Neuronal stem cell (in vitro differentiated cells): ENCODE measurements around the gene SLC26A8.

ENCODE experiments used
- DNase-seq: peaks from one replicate; pipeline ENCODE4 v3.0.0-alpha.2; 2013; ENCODE audit warnings: low spot score
- H2AFZ ChIP-seq: one replicate; pipeline ENCODE4 v1.6.1; 2013; ENCODE audit warnings: mild to moderate bottlenecking, low read length, inconsistent platforms
- H2AK5ac ChIP-seq: 2 replicates; pipeline ENCODE4 v1.6.1; 2013; ENCODE audit warnings: low read depth, mild to moderate bottlenecking, inconsistent platforms, low read length, moderate library complexity, mixed read lengths
- H2BK120ac ChIP-seq: 2 replicates; pipeline ENCODE4 v1.6.1; 2013; ENCODE audit warnings: low read depth, mild to moderate bottlenecking, inconsistent platforms, low read length, moderate library complexity, mixed read lengths
- H2BK12ac ChIP-seq: one replicate; pipeline ENCODE4 v1.6.1; 2013; ENCODE audit warnings: low read length, inconsistent platforms
- H2BK15ac ChIP-seq: 2 replicates; pipeline ENCODE4 v1.6.1; 2013; ENCODE audit warnings: mild to moderate bottlenecking, low read length, inconsistent platforms, mixed read lengths
- H2BK5ac ChIP-seq: one replicate; pipeline ENCODE4 v1.6.1; 2013; ENCODE audit warnings: inconsistent platforms, mild to moderate bottlenecking, low read length, moderate library complexity
- H3K14ac ChIP-seq: one replicate; pipeline ENCODE4 v1.6.1; 2013; ENCODE audit warnings: low read length, inconsistent platforms
- H3K18ac ChIP-seq: 2 replicates; pipeline ENCODE4 v1.6.1; 2013; ENCODE audit warnings: low read length, inconsistent platforms
- H3K23ac ChIP-seq: 2 replicates; pipeline ENCODE4 v1.6.1; 2013; ENCODE audit warnings: low read depth, mild to moderate bottlenecking, mixed read lengths, low read length, inconsistent platforms; ENCODE audit not compliant: poor library complexity
- H3K27ac ChIP-seq: replicated peaks from 3 replicates; pipeline ENCODE4 v1.5.1; 2013; ENCODE audit warnings: low read length, inconsistent platforms
- H3K27me3 ChIP-seq, 3 experiments: 2 replicates each; pipeline ENCODE4 v1.6.1; 2013; ENCODE audit warnings: low read length in 3 of 3, mild to moderate bottlenecking in 2 of 3, inconsistent platforms in 1 of 3, low read depth in 1 of 3, mixed read lengths in 1 of 3, moderate library complexity in 1 of 3; ENCODE audit not compliant: control insufficient read depth in 3 of 3, insufficient read depth in 3 of 3
- H3K36me3 ChIP-seq, 2 donors: replicated peaks in 1 of 2; 2 replicates each; pipeline ENCODE4 v1.6.1; 2013; ENCODE audit warnings: low read length in 2 of 2; ENCODE audit not compliant: control insufficient read depth in 2 of 2, insufficient read depth in 2 of 2
- H3K4ac ChIP-seq: 2 replicates; pipeline ENCODE4 v1.6.1; 2013; ENCODE audit warnings: inconsistent platforms, mild to moderate bottlenecking, low read length, moderate library complexity
- H3K4me1 ChIP-seq, 2 donors: 1 replicate in 1 of 2; 2 replicates in 1 of 2; pipeline ENCODE4 v1.6.1; 2013; ENCODE audit warnings: low read length in 2 of 2, low read depth in 1 of 2; ENCODE audit not compliant: control insufficient read depth in 2 of 2, insufficient read depth in 1 of 2
- H3K4me2 ChIP-seq: one replicate; pipeline ENCODE4 v1.6.1; 2013; ENCODE audit warnings: mild to moderate bottlenecking, low read length, inconsistent platforms; ENCODE audit not compliant: insufficient read depth, poor library complexity, severe bottlenecking
- H3K4me3 ChIP-seq, 2 donors: 2 replicates each; pipeline ENCODE4 v1.5.1; 2013; ENCODE audit warnings: low read length in 2 of 2, mild to moderate bottlenecking in 2 of 2, inconsistent platforms in 1 of 2, moderate library complexity in 1 of 2
- H3K79me1 ChIP-seq: one replicate; pipeline ENCODE4 v1.6.1; 2013; ENCODE audit warnings: low read depth, mild to moderate bottlenecking, inconsistent platforms, low read length, moderate library complexity
- H3K9ac ChIP-seq: one replicate; pipeline ENCODE4 v1.6.1; 2013; ENCODE audit warnings: mild to moderate bottlenecking, low read depth, low read length, inconsistent platforms; ENCODE audit not compliant: poor library complexity
- H3K9me3 ChIP-seq, 2 donors: replicated peaks in 1 of 2; 2 replicates each; pipeline versions ENCODE3 to v1.6.1; 2013; ENCODE audit warnings: low read length in 2 of 2, mild to moderate bottlenecking in 2 of 2, inconsistent platforms in 1 of 2, low read depth in 1 of 2, mixed read lengths in 1 of 2, moderate library complexity in 1 of 2; ENCODE audit not compliant: control insufficient read depth in 2 of 2, insufficient read depth in 1 of 2
- H4K8ac ChIP-seq: one replicate; pipeline ENCODE4 v1.6.1; 2013; ENCODE audit warnings: low read depth, mild to moderate bottlenecking, inconsistent platforms, low read length, moderate library complexity
- H4K91ac ChIP-seq: one replicate; pipeline ENCODE4 v1.6.1; 2013; ENCODE audit warnings: low read length, low read depth, mild to moderate bottlenecking, inconsistent platforms; ENCODE audit not compliant: poor library complexity
- WGBS, 2 donors: extraction: QIAGEN DNeasy Blood & Tissue Kit; methylation state at CpG; one replicate each; pipeline ENCODE4 v1.1.7; 2013; ENCODE audit warnings: missing lambda C conversion rate in 2 of 2, mixed read lengths in 1 of 2; ENCODE audit not compliant: insufficient read length in 2 of 2, insufficient replicate concordance in 1 of 2; ENCODE audit errors: extremely low coverage in 2 of 2; 5-methylcytosine and 5-hydroxymethylcytosine counted together

SLC26A8 gene

DNA sequence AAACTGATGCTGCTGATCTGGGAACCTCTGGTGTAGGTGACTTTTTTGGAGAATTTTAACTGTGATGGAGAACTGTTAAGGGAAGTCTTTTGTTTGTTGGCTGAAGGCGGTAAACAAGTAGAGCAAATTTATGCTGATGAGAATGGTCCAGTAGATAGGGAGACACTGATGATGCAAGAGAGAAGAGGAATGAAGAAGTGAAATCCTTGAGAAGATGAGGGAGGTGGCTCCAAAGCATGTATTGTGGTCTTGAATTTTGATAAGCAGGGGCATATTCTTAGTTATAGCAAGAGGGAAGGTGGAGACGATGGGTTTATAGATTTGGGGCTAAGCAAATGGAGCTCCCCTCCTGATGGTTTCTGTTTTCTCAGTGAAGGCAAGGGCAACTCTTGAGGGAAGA is 25.1 kb upstream of the SLC26A8 start:
- Histone ChIP-seq H3K23ac (no peak overlapping the region), H2BK5ac (no peak overlapping the region)

DNA sequence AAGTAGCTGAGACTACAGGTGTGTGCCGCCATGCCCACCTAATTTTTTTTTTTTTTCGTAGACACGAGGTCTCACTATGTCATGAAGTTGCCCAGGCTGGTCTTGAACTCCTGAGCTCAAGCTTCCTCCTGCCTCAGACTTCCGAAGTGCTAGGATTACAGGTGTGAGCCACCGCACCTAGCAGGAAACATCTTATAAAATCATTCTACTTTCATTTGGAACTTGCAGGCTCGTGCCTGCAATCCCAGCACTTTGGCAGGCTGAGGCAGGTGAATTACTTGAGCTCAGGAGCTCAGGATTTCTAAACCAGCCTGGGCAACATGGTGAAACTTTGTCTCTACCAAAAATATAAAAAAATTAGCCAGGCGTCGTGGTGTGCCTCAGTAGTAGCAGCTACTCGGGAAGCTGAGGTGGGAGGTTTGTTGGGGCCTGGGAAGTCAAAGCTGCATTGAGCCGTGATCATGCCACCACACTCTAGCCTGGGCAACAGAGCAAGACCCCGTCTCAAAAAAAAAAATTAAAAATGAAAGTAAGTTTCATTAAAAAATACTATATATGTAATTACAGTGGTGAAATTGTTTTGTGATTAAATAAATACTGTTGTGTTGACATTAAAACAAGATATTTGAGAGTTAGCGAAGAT is 18.3 kb upstream of the SLC26A8 start:
- Histone ChIP-seq H3K4me2 (no peak overlapping the region), H2AFZ (no peak overlapping the region), H3K14ac (no peak overlapping the region), H3K23ac (no peak overlapping the region), H3K36me3 (no peaks in the 10 kb centered on the region), H3K4me1 (no peaks in the 10 kb centered on the region), H4K91ac (no peak overlapping the region), H2AK5ac (no peak overlapping the region), H3K27me3 (no peaks in the 10 kb centered on the region), H3K27ac (no peak overlapping the region), H3K18ac (no peak overlapping the region), H3K79me1 (no peaks in the 10 kb centered on the region), H3K9ac (no peak overlapping the region), H3K4ac (no peak overlapping the region), H2BK15ac (no peak overlapping the region), H3K4me3 (no peak overlapping the region), H2BK5ac (no peak overlapping the region), H2BK120ac (no peak overlapping the region), H3K9me3 (no peaks in the 10 kb centered on the region), H4K8ac (no peak overlapping the region), H2BK12ac (no peak overlapping the region)
- no CpG with 5 or more reads among the region's 12 CpGs for WGBS, 2 donors
- no peak for DNase-seq

More for the DNA sequence above, 25.1 kb upstream of the SLC26A8 start:
- Histone ChIP-seq H3K9me3 (no peaks in the 10 kb centered on the region), H3K79me1 (no peaks in the 10 kb centered on the region), H2BK120ac (no peak overlapping the region), H3K4me1 (no peaks in the 10 kb centered on the region), H4K91ac (no peak overlapping the region), H3K27ac (no peak overlapping the region), H2AK5ac (no peak overlapping the region), H4K8ac (no peak overlapping the region), H2BK12ac (no peak overlapping the region), H2BK15ac (no peak overlapping the region), H3K14ac (no peak overlapping the region), H2AFZ (no peak overlapping the region), H3K4me2 (no peak overlapping the region), H3K9ac (no peak overlapping the region), H3K18ac (no peak overlapping the region), H3K4me3 (no peak overlapping the region), H3K36me3 (peaks cover 1 to 19% of the 10 kb centered on the region in 2 donors), H3K27me3 (no peaks in the 10 kb centered on the region), H3K4ac (no peak overlapping the region)
- WGBS, 2 donors = no CpG with 5 or more reads among the region's 2 CpGs
- DNase-seq = no peak

DNA sequence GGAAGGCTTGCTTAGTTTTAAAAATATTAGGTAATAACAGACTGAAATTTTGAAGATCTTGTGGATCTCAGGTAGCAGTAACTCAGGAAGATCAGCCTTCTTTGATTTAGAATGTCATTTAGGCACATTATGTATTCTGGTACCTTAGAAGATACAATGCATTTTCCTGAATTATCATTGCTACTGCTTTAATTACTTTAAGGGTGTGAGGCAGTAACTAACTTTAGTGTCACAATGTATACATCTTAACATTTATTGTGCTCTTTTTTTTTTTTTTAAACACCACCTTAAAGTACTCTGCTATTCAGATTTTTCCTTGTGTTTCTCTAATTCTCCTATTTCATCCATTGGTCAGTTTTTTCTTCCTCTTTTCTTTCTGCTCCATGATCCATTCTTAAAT is 16.5 kb upstream of the SLC26A8 start:
- Histone ChIP-seq H2BK120ac (no peak overlapping the region), H3K4me2 (no peak overlapping the region)

DNA sequence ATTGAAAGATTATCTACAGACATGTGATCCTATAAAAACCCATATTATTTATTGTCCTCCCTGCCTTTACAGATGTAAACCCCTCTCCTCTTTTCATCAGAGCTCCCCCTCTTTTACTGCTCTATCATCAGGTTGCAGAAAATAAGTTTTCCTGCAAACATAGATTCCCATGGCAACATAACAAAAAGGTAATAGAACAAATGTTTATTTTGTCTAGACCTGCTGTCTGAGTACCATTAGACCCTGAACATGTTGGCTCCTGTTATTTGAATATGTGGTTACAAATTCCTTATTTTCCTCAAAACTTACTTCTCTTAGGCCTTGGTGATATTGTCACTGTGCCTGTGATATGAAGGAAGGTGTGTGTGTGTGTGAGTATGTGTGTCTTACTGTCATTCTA is 14.7 kb upstream of the SLC26A8 start:
- Histone ChIP-seq H2BK15ac (no peak overlapping the region), H3K4ac (no peak overlapping the region), H3K4me3 (no peak overlapping the region), H3K9ac (no peak overlapping the region), H3K79me1 (no peaks in the 10 kb centered on the region), H2AK5ac (no peak overlapping the region), H2AFZ (no peak overlapping the region), H3K27me3 (no peaks in the 10 kb centered on the region), H2BK12ac (no peak overlapping the region), H3K36me3 (peaks cover 0 to 2% of the 10 kb centered on the region in 2 donors), H3K9me3 (no peaks in the 10 kb centered on the region), H2BK120ac (no peak overlapping the region), H3K4me1 (no peaks in the 10 kb centered on the region), H2BK5ac (no peak overlapping the region), H4K8ac (no peak overlapping the region), H4K91ac (no peak overlapping the region), H3K18ac (no peak overlapping the region), H3K14ac (no peak overlapping the region), H3K4me2 (no peak overlapping the region), H3K23ac (no peak overlapping the region), H3K27ac (no peak overlapping the region)
- no peak for DNase-seq

More for the DNA sequence above, 16.5 kb upstream of the SLC26A8 start:
- H3K27me3 ChIP-seq = no peaks in the 10 kb centered on the region
- no peak overlapping the region for H2AK5ac ChIP-seq
- no peak overlapping the region for H2BK12ac ChIP-seq
- H2BK5ac ChIP-seq = no peak overlapping the region
- H2BK15ac ChIP-seq = no peak overlapping the region
- H3K4me1 ChIP-seq = no peaks in the 10 kb centered on the region
- no peak overlapping the region for H4K91ac ChIP-seq
- no peak overlapping the region for H3K14ac ChIP-seq
- H3K27ac ChIP-seq = no peak overlapping the region
- no peak overlapping the region for H3K23ac ChIP-seq
- no peak overlapping the region for H3K4me3 ChIP-seq
- no peak overlapping the region for H3K4ac ChIP-seq
- H3K36me3 ChIP-seq = peaks cover 0 to 2% of the 10 kb centered on the region in 2 donors
- H4K8ac ChIP-seq = no peak overlapping the region
- DNase-seq = no peak
- no peaks in the 10 kb centered on the region for H3K9me3 ChIP-seq
- H3K18ac ChIP-seq = no peak overlapping the region
- H2AFZ ChIP-seq = no peak overlapping the region
- H3K79me1 ChIP-seq = no peaks in the 10 kb centered on the region
- no peak overlapping the region for H3K9ac ChIP-seq
